HG03066 (cell line): ENCODE results near the gene C20orf204.
"Not testable (repeated sequence)": the region's sequence is repeated elsewhere in the genome, so short reads cannot be mapped to it uniquely, and the experiment has no call there.

ENCODE experiments used
- ATAC-seq: cut with Tn5 transposase; IDR thresholded peaks from one replicate; pipeline ENCODE4 v1.9.1; 2021; ENCODE audit warnings: low read depth; ENCODE audit not compliant: unreplicated experiment

Gene C20orf204, protein sequence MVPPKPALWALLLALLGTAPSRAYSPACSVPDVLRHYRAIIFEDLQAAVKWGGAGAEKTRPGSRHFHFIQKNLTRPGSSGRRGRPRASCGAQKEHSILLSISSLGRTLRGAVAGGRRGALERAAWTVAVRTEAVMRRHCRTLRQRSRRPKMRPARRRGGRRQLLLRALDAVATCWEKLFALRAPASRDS

DNA sequence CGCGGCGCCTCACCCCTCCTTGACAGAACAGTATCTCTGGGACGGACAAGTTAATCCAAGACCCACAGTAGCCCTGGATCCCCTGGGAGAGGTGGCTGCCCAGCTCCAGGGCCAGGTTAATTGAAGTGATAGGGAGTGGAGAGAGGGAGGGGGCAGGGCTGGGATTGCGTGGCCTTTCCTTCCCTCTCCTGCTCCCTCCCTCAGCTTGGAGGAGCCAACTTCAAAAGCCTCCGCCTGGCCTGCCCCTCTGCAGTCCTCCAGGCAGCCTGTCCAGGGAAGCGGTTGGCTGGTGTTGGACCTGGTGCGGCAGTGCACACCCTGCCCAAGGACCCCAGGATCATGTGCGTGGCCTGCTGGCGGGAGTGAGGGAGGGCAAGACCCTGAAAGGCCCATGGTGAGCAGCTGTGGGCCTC is at the start of gene C20orf204:
TSS of gene C20orf204 (plus strand) at position 250 of the 413 bp plus-strand sequence. CDS start at position 392, 142 bp downstream.
- no peak for ATAC-seq

DNA sequence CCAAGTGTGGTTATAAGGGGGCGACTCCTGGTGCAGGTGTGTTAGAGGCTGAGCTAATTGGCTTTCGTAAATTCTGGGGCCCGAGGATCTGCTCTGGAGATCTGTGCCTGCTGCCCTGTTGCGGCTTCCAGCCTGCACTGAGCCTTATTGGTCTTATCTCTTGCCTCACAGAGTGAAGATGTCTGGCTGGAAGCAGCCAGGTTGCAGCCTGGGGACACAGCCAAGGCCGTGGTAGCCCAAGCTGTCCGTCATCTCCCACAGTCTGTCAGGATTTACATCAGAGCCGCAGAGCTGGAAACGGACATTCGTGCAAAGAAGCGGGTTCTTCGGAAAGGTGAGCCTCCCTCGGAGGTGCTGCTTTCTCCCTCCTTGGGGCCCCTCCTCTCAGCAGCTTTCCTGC is 35.1 kb upstream of the C20orf204 start:
- ATAC-seq = no peak

DNA sequence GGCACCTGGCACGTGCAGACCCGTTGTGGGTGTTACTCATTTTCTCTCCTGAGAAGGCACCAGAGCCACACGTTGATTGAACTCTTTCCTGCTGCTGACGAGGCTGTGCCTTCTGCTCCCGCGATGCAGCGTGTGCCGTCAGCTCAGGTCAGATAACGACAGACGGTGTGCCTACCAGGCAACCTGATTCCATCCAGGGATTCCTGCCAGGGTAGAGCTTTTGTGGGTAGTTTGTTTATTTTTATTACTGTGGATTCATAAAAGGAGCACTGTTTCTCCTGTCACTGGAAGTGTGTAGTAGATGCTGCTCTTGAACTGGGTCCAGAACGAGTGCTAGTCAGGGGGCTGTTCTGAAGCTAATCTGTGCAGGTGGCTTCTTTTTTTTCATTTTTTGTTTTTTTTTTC is 34.4 kb upstream of the C20orf204 start:
- ATAC-seq = no peak

DNA sequence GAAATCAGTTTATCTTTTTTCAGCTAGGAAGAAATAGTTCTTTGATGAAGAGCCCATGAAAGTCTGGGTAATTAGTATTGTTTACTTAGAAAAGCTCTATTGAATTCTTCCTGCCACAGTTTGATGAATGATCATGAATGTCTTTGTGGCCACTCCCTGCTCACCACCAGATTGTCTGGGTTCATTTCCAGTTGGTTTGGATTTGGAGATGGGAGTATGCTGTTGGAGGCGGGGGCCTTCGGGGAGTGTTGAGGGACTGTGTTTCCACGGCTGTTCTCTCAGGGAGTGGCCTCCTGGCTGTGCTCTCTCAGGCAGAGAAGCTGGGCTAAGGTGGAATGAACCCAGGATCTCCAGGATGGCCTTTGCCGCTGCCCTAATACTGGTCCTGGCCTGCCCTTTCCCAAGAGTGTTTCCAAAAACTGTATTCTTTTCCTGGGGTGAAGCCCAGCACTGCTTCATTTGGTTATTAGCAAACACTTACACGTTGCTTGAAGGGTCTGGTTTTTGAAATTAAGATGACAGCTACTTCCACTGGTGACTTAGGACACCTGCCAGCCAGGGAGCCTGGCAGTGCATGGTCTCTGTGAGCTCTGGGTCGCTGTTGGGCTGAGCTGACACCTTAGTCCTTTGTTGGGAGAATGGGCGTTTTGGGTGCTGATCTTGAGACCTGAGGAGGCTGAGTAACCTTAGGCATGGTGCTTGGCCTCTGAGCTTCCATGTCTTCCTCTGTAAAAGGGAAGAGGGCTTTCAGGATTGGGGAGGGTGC is 31.8 kb upstream of the C20orf204 start:
- ATAC-seq = no peak

DNA sequence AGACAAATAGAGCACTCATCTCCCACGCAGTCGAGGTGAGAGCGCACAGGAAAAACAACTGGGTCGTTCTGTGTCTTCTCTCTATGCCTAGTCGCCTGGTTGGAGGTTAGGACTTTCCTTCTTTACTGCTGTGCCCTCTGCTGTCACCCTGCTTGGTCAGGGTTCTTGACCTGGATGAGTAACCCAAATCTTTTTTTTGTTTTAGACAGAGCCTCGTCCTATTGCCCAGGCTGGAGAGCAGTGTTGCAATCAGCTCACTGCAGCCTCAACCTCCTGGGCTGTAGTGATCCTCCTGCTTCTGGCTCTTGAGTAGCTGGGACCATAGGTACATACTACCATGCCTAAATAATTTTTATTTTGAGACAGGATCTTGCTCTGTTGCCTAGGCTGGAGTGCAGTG is 30.6 kb upstream of the C20orf204 start:
- no peak for ATAC-seq

DNA sequence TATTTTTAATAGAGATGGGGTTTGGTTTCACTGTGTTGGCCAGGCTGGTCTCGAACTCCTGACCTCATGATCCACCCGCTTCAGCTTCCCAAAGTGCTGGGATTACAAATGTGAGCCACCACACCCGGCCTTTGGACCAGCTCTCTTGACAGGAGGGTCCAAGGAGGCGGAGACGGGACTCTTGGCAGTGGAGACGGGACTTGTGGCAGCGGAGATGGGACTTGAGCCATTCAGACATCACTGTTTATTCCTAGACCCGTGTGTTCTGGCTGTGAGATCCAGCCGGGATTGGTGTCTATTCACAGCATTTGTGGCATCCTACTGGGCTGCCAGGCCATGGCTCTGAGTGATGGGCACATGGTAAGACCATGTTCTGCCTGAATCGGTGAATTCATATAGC is 29.5 kb upstream of the C20orf204 start:
- ATAC-seq = no peak

DNA sequence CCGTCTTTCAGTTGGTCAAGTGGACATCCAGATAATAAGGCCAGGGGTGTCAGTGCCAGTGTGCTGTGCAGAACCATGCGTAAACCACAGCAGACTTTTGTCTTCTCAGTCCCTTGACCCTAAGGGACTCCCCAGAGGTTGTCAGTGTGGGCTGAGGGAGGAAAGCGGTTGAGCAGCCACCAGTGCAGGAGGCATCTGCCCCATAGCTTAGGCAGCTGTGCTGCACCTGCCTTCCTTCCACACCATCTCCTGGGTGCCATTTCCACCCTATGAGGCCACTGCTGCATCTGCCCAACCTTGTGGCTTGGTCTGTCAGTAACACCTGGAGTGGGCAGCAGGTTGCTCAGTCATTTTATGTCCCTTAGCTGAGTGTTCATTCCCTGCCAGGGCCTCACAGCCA is 29.1 kb upstream of the C20orf204 start:
- no peak for ATAC-seq

DNA sequence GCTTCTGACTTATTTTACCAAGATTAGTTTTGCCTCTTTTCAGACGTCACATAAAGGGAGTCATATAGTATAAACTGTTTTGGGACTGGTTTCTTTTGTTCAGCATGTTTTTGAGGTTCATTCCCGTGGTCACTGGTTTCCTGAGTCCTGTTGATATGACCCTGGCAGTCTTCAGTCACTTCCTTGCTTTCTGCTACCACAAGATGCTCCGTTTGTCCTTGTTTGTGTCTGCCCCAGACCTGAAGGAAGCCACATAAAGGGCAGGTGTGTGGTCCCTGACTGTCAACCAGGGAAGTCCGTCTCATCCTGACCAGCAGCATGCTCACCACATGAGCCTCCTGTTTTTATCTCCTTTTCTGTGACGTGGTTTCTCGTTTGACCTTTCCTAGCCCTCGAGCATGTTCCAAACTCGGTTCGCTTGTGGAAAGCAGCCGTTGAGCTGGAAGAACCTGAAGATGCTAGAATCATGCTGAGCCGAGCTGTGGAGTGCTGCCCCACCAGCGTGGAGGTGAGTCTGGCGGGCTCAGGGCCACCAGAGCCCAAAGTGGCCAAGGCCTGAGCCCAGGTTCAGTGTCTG is 26.1 kb upstream of the C20orf204 start:
- ATAC-seq = no peak

DNA sequence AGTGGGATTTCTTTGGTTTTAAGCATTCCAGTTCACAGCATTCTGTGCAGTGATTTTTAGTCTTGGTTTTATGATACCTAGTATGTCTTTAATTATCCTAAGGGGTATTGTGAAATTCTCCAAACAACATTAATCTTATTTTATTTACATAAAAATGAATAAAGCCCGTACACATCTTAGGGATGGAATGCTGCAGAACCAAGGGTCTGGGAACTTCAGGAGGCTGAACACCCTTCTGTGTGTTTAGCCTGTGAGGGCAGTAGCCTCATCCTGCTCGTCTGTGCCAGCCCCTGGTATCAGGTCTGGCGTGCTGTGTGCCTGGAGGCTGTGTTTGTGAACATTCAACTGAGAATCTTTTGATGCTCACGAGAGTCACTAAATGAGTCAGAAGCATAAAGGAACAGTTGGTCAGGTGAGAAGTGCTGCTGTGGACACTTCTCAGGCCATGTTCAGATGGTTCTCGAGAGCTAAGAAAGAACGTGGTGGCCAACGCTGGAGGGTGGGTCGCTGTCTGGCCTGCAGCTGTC is 25.2 kb upstream of the C20orf204 start:
- ATAC-seq = no peak

DNA sequence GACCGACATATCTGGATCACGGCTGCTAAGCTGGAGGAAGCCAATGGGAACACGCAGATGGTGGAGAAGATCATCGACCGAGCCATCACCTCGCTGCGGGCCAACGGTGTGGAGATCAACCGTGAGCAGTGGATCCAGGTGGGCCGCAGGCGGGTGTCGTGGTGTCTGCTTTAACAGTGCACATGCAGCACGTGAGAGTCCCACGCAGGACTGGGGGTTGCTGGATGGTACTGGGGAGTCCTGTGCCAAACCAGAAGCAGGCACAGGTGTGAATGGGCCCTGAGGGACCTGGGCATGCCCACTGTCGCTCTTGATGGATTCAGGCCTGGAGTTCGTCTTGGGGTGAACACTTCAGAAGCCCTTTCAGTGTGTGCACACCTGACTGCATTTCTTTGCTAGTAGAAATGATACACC is 24.6 kb upstream of the C20orf204 start:
- ATAC-seq = no peak

DNA sequence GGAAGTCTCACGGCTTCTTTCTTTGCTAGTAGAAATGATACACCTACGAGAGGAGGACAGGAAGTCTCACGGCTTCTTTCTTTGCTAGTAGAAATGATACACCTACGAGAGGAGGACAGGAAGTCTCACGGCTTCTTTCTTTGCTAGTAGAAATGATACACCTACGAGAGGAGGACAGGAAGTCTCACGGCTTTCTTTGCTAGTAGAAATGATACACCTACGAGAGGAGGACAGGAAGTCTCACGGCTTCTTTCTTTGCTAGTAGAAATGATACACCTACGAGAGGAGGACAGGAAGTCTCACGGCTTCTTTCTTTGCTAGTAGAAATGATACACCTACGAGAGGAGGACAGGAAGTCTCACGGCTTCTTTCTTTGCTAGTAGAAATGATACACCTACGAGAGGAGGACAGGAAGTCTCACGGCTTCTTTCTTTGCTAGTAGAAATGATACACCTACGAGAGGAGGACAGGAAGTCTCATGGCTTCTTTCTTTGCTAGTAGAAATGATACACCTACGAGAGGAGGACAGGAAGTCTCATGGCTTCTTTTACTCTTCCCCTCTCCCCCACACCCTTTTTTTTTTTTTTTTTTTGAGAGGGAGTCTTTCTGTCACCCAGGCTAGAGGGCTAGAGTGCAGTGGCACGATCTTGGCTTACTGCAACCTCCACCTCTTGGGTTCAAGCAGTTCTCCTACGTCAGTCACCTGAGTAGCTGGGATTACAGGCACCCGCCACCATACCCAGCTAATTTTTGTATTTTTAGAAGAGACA is 23.4 kb upstream of the C20orf204 start:
- not testable (repeated sequence) for ATAC-seq

DNA sequence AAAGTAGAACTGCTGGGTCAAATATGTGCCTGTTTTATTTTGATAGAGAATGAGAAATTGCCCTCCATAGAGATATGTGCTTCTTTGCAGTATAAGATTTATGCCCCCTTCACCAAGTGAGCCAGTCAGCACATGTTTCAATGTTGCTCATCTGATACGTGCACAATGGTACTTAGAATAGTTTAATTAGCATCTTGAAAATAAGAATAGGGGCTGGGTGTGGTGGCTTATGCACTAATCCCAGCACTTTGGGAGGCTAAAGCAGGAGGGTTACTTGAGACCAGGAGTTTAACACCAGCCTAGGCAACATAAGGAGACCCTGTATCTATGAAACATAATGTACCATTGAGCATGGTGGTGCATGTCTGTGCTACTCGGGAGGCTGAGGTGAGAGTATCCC is 20.3 kb upstream of the C20orf204 start:
- ATAC-seq = no peak

DNA sequence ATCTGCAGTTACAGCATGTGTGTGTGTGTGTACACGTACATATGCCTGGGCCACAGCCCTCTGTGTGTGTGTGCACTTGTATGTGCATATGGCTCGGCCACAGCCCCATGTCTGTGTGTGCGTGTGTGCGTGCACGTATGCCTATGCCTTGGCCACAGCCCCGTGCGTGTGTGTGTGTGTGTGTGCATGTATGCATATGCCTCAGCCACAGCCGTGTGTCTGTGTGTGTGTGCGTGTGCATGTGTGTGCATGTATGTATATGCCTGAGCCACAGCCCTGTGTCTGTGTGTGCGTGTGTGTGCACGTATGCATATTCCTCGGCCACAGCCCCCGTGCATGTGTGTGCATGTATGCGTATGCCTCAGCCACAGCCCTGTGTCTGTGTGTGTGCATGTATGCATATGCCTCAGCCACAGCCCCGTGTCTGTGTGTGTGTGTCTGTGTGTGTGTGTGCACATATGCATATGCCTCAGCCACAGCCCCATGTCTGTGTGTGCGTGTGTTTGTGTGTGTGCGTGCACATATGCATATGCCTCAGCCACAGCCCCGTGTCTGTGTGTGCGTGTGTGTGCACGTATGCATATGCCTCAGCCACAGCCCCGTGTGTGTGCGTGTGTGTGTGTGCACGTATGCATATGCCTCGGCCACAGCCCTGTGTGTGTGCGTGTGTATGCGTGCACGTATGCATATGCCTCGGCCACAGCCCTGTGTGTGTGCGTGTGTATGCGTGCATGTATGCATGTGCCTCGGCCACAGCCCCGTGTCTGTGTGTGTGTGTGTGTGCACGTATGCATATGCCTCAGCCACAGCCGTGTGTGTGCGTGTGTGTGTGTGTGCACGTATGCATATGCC is 14.6 kb upstream of the C20orf204 start:
- no peak for ATAC-seq

DNA sequence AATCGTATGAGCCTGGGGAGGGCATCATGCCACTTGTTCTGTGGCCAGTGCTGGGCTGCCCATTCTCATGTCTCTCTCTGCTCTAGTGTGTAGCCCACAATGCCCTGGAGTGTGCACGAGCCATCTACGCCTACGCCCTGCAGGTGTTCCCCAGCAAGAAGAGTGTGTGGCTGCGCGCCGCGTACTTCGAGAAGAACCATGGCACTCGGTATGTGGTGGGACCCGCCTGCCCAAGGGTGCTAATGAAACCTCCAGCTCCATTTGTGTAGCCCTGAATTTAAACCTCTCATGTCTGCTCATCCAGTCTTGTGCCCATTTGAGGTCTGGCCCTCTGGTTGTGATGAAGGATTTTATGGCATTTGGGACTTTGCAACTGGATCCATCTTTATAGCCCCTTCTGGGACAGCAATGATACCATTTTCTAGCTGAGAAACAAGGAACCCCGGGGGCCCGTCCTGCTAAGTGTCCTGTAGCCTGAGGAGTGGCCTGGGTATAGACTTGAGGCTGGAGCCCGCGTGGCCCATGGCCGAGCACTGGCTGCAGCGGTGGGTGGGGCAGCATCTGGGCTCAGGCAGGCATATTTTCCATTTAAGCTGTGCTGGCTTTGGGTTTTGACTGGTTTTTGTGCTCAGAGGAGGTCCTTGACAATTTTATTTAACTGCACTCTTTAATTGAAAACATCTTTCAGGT is 13.2 kb upstream of the C20orf204 start:
- ATAC-seq = no peak

DNA sequence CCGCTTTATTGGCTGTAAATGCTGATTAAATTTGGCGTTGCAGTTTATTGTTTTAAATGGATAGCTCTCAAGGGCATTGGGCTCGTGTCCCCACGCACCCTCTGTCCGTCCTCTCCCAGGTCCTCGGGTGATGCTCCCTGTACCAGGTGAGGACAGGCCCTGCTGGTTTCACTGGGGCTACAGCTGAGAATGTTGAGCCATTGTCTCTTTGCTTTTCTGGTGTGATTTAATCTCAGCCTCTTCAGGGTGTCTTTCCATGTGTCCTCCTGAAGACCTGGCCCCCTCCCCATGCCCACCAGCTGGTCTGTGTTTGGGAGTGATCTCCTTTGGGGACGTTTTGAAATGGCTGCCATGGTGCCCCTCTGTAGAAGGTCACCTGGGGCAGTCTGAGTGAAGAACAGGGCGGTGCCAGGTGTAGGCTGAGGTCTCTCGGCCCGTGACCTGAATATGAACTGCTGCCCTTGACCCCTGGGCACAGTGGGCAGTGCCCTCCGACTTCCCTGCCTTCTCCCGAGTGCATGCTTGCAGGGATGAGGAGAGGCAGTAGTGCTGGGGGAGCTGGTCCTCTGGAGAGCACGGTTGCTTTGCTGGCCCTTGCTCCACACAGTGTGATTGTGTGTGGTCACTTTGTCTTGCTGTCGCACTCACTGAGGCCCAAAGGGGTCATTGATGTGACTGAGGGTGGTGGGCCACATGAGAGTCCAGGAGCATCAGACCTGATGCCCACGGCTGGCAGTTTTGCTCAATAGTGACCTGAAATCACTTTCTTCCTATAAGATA is 12.4 kb upstream of the C20orf204 start:
- ATAC-seq = no peak

DNA sequence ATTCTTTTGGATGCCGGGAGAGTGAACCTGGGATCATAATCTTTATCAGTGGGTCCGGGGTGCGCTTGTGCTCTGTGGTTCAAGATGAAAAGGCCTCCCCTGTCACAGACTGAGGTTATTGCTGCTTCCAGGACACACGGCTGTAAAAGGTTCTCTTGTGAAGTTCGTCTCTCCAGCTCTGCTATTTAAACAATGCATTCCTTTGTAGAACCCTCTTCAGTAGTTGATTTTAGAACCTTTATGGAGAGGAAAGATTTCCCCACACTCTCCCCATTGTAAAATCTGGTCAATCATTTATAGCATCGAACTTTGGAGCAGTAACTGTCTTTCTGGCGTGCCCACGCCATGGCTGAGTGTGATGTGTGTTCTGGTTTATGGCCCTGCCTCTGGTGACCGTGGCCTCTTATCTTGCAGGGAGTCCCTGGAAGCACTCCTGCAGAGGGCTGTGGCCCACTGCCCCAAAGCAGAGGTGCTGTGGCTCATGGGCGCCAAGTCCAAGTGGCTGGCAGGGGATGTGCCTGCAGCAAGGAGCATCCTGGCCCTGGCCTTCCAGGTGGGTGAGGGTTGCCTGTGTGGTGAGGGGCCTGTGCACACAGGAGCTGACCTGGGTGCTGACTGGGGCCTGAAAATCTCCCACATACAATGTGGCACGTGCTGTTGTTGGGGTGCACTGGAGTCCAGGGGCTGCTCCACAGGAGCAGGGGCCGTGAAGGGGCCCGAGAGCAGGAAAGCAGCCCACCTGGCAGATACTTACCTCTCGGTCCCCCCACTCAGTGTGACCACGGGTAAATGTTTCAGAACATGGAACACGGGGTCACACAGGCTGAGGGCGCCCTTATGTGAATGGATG is 11.6 kb upstream of the C20orf204 start:
- no peak for ATAC-seq

DNA sequence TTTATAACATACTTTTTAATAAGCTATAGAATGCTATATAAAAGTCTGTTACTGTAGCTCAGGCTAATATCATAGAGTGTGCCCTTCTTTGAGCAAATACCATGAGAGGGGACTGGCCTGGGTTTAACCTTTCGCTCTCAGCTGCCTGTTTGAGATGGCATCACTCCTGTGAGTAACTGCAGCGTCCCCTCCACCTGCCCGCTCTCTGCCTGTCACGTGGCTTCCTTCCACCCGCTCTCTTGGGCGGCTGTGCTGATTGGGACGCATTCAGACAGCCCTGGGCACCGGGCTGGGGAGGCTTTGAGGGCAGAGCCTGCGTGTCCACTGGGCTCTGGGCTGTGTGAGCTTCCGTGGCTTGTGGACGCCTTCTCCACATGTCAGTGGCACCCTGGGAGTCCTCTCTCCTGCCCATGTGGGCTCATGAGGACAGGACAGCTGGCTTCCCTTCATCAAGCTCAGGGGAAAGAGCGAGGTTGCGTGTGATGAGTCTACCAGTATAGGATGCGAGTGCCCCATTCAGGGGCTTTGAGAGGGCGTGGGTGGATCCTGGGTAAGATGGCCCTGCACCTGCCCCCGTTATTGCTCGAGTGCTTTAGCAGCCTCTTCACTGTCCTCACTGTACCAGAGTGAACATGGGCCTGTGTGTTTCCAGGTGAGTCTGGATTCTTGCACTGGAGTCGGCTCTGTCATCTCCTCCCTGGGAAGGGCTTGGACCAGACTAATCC is 10.7 kb upstream of the C20orf204 start:
- no peak for ATAC-seq
